MCF 10A (cell line): ENCODE results near the gene MATR3. TPM values are rescaled to one million over a fixed set of nuclear protein-coding genes. Genes with fewer than 3 reads are reported as not detected.

Experiments
- BruUV-seq: library from RNA; stranded (reverse); fragments of 400-500 nt; replicated peaks from 2 replicates; lab custom pipeline; 2021; lab: Mats Ljungman, UMichigan
- CTCF ChIA-PET: fragments of 300-600 bp; sonication (Branson Sonifier 250); formaldehyde crosslinking; extraction: SDS; loops from one replicate; lab custom pipeline; 2021; ENCODE audit warnings: antibody characterized with exemption, inconsistent platforms; lab: Yijun Ruan, JAX
- POLR2A ChIA-PET: fragments of 300-600, 350-650 bp; sonication (Branson Sonifier 250); formaldehyde crosslinking; extraction: SDS; loops from one replicate; lab custom pipeline; 2020; ENCODE audit warnings: antibody characterized with exemption, inconsistent platforms; lab: Yijun Ruan, JAX
- DNase-seq: peaks from one replicate; pipeline ENCODE4 v3.0.0-alpha.2; 2018; ENCODE audit not compliant: unreplicated experiment
- H3K27ac Mint-ChIP-seq: one replicate; pipeline ENCODE4 v1.8.0; 2022; ENCODE audit warnings: mild to moderate bottlenecking, low read depth, mixed read lengths; ENCODE audit not compliant: unreplicated experiment
- H3K27me3 Mint-ChIP-seq: one replicate; pipeline ENCODE4 v1.8.0; 2022; ENCODE audit warnings: mixed read lengths; ENCODE audit not compliant: insufficient read depth, unreplicated experiment
- H3K36me3 Mint-ChIP-seq: one replicate; pipeline ENCODE4 v1.8.0; 2022; ENCODE audit warnings: mild to moderate bottlenecking, moderate library complexity, mixed read lengths; ENCODE audit not compliant: insufficient read depth, unreplicated experiment
- H3K4me1 Mint-ChIP-seq: one replicate; pipeline ENCODE4 v1.8.0; 2022; ENCODE audit warnings: mixed read lengths; ENCODE audit not compliant: insufficient read depth, unreplicated experiment
- H3K4me3 Mint-ChIP-seq: one replicate; pipeline ENCODE4 v1.8.0; 2022; ENCODE audit warnings: mild to moderate bottlenecking, moderate library complexity, mixed read lengths; ENCODE audit not compliant: unreplicated experiment
- H3K9me3 Mint-ChIP-seq: one replicate; pipeline ENCODE4 v1.8.0; 2022; ENCODE audit warnings: mixed read lengths; ENCODE audit not compliant: unreplicated experiment
- intact Hi-C: fragments of 100-400 bp; cut with micrococcal nuclease; formaldehyde crosslinking; loops from 2 replicates; pipeline ENCODE4 v1.14.1; 2022
- total RNA-seq: library from RNA; stranded (reverse); gene quantifications from 2 replicates; pipeline ENCODE4 v1.2.3, GENCODE V29; 2022
- TF ChIP-seq, protein P1 (sequence below): fragments of 200-600 bp; IDR thresholded peaks from one replicate; pipeline ENCODE4 v1.8.0; 2022; ENCODE audit warnings: antibody characterized with exemption, mild to moderate bottlenecking; ENCODE audit not compliant: unreplicated experiment

Gene MATR3
- total RNA-seq, 1 experiment from 2014 or later: 159 TPM

DNA sequence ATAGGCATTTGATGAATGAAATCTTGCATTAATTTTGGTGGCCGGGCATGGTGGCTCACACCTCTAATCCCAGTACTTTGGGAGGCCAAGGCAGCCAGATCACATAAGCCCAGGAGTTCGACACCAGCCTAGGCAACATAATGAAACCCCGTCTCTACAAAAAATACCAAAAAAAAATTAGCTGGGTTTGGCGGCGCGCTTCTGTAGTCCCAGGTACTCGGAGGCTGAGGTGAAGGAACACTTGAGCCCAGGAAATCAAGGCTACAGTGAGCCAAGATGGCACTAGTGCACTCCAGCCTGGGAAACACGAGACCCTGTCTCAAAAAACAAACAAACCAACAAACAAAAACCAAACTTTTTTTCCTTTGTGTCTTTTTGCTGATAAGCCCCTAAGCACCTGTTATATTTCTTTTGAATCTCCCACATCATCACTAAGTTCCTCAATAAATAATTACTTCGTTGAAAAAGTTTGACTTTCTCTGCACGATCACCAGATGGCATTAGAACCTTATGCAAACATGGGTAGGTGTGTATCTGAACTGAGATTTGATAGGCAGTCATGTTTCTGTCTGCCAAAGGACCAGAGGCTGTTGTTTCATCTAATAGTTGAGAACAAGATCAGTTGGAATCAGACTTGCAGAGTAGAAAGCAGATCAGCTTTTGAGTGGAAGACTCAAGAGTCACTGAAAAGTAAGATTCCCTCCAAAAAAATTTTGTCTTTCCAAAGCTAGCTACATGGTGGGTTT is 5.5 kb upstream of the MATR3 start:
- peaks cover 26% of the 10 kb centered on the region for H3K4me1 Mint-ChIP-seq
- no peaks in the 10 kb centered on the region for H3K9me3 Mint-ChIP-seq
- intact Hi-C loops: no loop called here
- ChIA-PET POLR2A (interaction anchor here (0.6 to 20.1 kb wide), 6 partner anchors 11 to 731 kb away, joined by 3 to 413 read pairs (median 4); partner anchors contain the start of gene MATR3), CTCF (interaction anchor here (0.6 to 1.8 kb wide), 15 partner anchors 12 to 1752 kb away, joined by 3 to 8 read pairs (median 4); partner anchors contain the start of gene PAIP2)
- no peak overlapping the region for H3K4me3 Mint-ChIP-seq
- no peak overlapping the region for H3K27ac Mint-ChIP-seq
- BruUV-seq: TSS peak; percentile 1
- TF ChIP-seq, protein P1, sequence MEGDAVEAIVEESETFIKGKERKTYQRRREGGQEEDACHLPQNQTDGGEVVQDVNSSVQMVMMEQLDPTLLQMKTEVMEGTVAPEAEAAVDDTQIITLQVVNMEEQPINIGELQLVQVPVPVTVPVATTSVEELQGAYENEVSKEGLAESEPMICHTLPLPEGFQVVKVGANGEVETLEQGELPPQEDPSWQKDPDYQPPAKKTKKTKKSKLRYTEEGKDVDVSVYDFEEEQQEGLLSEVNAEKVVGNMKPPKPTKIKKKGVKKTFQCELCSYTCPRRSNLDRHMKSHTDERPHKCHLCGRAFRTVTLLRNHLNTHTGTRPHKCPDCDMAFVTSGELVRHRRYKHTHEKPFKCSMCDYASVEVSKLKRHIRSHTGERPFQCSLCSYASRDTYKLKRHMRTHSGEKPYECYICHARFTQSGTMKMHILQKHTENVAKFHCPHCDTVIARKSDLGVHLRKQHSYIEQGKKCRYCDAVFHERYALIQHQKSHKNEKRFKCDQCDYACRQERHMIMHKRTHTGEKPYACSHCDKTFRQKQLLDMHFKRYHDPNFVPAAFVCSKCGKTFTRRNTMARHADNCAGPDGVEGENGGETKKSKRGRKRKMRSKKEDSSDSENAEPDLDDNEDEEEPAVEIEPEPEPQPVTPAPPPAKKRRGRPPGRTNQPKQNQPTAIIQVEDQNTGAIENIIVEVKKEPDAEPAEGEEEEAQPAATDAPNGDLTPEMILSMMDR: peak; percentile 12
- no peaks in the 10 kb centered on the region for H3K27me3 Mint-ChIP-seq
- peaks cover 70% of the 10 kb centered on the region for H3K36me3 Mint-ChIP-seq
- DNase-seq: peak; percentile 47

DNA sequence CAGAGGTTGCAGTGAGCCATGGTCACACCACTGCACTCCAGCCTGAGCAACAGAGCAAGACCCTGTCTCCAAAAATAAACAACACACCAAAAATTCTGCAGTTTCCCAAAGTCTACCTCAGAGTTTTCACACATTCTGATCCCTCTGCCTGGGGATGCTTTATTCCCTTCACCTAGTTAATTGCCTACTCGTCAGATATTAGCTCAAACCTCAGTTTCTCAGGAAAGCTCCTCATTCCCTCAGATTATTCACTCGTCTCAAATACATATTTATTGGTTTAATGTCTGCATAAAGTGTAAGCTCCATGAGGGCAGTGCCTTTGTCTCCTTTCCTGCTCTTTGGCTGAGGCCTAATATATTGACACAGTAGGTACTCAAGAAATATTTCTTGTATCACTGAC is 2.5 kb upstream of the MATR3 start:
- TF ChIP-seq, protein P1: no peak

DNA sequence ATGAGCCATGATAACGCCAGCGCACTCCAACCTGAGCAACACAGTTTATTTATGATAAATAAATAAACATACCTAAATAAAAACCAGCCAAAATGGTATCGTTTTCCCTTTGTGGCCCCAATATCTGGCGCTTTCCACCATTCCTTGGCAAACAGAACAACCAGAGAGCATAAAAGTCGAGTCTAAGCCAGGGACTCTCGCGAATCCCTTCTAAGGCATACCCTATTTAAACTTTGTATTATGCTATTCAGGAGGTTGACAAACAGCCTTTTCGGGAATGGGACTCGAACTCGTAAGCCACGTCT is 386 bp upstream of the MATR3 start:
- TF ChIP-seq, protein P1: no peak
- CTCF ChIA-PET: interaction anchor here (0.6 to 1.0 kb wide), 3 partner anchors 10 to 815 kb away, joined by 3 to 5 read pairs (median 4); no protein-coding TSS in a partner anchor
- BruUV-seq: TSS peak; percentile 26
- H3K27ac Mint-ChIP-seq: peak overlapping the region; percentile 99
- H3K36me3 Mint-ChIP-seq: peaks cover 49% of the 10 kb centered on the region
- intact Hi-C loops: loop anchor here (1.0 to 2.0 kb wide), 2 partner anchors 18 to 48 kb away; partner anchors contain the start of gene PAIP2
- H3K4me1 Mint-ChIP-seq: peaks cover 34% of the 10 kb centered on the region
- H3K9me3 Mint-ChIP-seq: no peaks in the 10 kb centered on the region
- no peak for DNase-seq
- H3K4me3 Mint-ChIP-seq: peak overlapping the region; percentile 94
- H3K27me3 Mint-ChIP-seq: no peaks in the 10 kb centered on the region
- POLR2A ChIA-PET: interaction anchor here (0.6 to 13.7 kb wide), 28 partner anchors 14 to 1115 kb away, joined by 3 to 413 read pairs (median 5); partner anchors contain the start of genes CTNNA1, ETF1, HSPA9 and KDM3B

More for the DNA sequence above, 2.5 kb upstream of the MATR3 start:
- Mint-ChIP-seq H3K9me3 (no peaks in the 10 kb centered on the region), H3K4me1 (peaks cover 24% of the 10 kb centered on the region), H3K4me3 (no peak overlapping the region), H3K27ac (no peak overlapping the region), H3K27me3 (no peaks in the 10 kb centered on the region), H3K36me3 (peaks cover 63% of the 10 kb centered on the region)
- intact Hi-C loops: no loop called here
- no TSS peak for BruUV-seq
- CTCF ChIA-PET: interaction anchor here (0.6 to 0.9 kb wide), 2 partner anchors 16 to 917 kb away, joined by 3 to 4 read pairs; no protein-coding TSS in a partner anchor
- POLR2A ChIA-PET: interaction anchor here (0.6 to 7.6 kb wide), 7 partner anchors 10 to 1279 kb away, joined by 3 to 249 read pairs (median 5); no protein-coding TSS in a partner anchor
- no peak for DNase-seq
